GM19351 (cell line): ENCODE measurements around the gene PLCH2.

ENCODE experiments used
- ATAC-seq: cut with Tn5 transposase; IDR thresholded peaks from one replicate; pipeline ENCODE4 v1.9.1; 2021; ENCODE audit warnings: mild to moderate bottlenecking, moderate library complexity; ENCODE audit not compliant: unreplicated experiment

The PLCH2 gene

GRCh38 chr1:2508751-2509150, 32.7 kb downstream of the PLCH2 start:
- ATAC-seq = no peak

GRCh38 chr1:2509589-2509988, 33.5 kb downstream of the PLCH2 start:
- no peak for ATAC-seq

- ATAC-seq = no peak
Observed at GRCh38 chr1:2510366-2511155, 34.5 kb downstream of the PLCH2 start.

- no peak for ATAC-seq
Observed at GRCh38 chr1:2512862-2513421, 36.9 kb downstream of the PLCH2 start.

GRCh38 chr1:2513939-2514652, 38.0 kb downstream of the PLCH2 start:
- ATAC-seq = no peak

- no peak for ATAC-seq
Observed at GRCh38 chr1:2514863-2515762, 39.0 kb downstream of the PLCH2 start.

GRCh38 chr1:2515763-2516080, 39.6 kb downstream of the PLCH2 start:
- no peak for ATAC-seq

GRCh38 chr1:2516124-2516523, 40.0 kb downstream of the PLCH2 start:
- ATAC-seq = no peak

- ATAC-seq = no peak
Observed at GRCh38 chr1:2516946-2517345, 40.9 kb downstream of the PLCH2 start.

- ATAC-seq = no peak
Observed at GRCh38 chr1:2517966-2518365, 41.9 kb downstream of the PLCH2 start.

GRCh38 chr1:2518528-2518927, 42.4 kb downstream of the PLCH2 start:
- ATAC-seq = no peak

GRCh38 chr1:2519029-2519685, 43.1 kb downstream of the PLCH2 start:
- no peak for ATAC-seq

GRCh38 chr1:2519729-2520128, 43.6 kb downstream of the PLCH2 start:
- ATAC-seq = no peak

GRCh38 chr1:2520206-2520605, 44.1 kb downstream of the PLCH2 start:
- no peak for ATAC-seq

GRCh38 chr1:2520806-2521205, 44.7 kb downstream of the PLCH2 start:
- no peak for ATAC-seq

- no peak for ATAC-seq
Observed at GRCh38 chr1:2522230-2522629, 46.1 kb downstream of the PLCH2 start.

- no peak for ATAC-seq
Observed at GRCh38 chr1:2523191-2523890, 47.3 kb downstream of the PLCH2 start.

- ATAC-seq = no peak
Observed at GRCh38 chr1:2523891-2524609, 48.0 kb downstream of the PLCH2 start.

- ATAC-seq = no peak
Observed at GRCh38 chr1:2525572-2525919, 49.5 kb downstream of the PLCH2 start.
